K562 (cell line): Measurements from ENCODE around the gene NFAM1. TPM values are rescaled to one million over a fixed set of nuclear protein-coding genes. Genes with fewer than 3 reads are reported as not detected.

Experiments
- ATAC-seq: fragments of 200-7000 bp; cut with Tn5 transposase; 3 replicates; pipeline ENCODE4 v1.9.1; 2020; ENCODE audit warnings: moderate library complexity
- BruUV-seq: library from RNA; stranded (reverse); fragments of 400-500 nt; replicated peaks from 2 replicates; lab custom pipeline; 2021; lab: Mats Ljungman, UMichigan
- CTCF ChIA-PET: fragments of 300-600 bp; formaldehyde crosslinking; extraction: SDS; loops from one replicate; lab custom pipeline; 2021; ENCODE audit warnings: low intra/inter-chr PET ratio; lab: Yijun Ruan, JAX
- POLR2A ChIA-PET: fragments of 300-600, 350-650 bp; sonication (Branson Sonifier 250); formaldehyde crosslinking; extraction: SDS; loops from one replicate; lab custom pipeline; 2021; ENCODE audit warnings: antibody characterized with exemption, inconsistent platforms; lab: Yijun Ruan, JAX
- DNase-seq, 4 experiments: peaks; one replicate each; pipeline versions ENCODE4 v3.0.0 to v3.0.0-alpha.2; 2011 to 2018; ENCODE audit warnings: low spot score in 3 of 4, mixed read lengths in 3 of 4; ENCODE audit errors: extremely low read depth in 1 of 4
- FAIRE-seq: peaks from 2 replicates; lab custom pipeline; 2011; peaks lifted over from hg19 to GRCh38; lab: Jason Lieb, UNC
- H2AFZ ChIP-seq: 2 replicates; pipeline ENCODE4 v1.6.0; 2011; ENCODE audit warnings: low read depth, low read length, control low read depth, inconsistent platforms
- H3K27ac ChIP-seq: fragments of 200-600 bp; 3 replicates; pipeline ENCODE4 v1.8.0; 2011; ENCODE audit warnings: low read depth, mild to moderate bottlenecking, control low read depth, inconsistent platforms, low read length, moderate library complexity, mixed read lengths; ENCODE audit errors: extremely low read depth
- H3K27me3 ChIP-seq, 2 experiments: fragments of 300-600 bp in 1 of 2; 2 replicates in 1 of 2; 3 replicates in 1 of 2; pipeline versions ENCODE4 v1.6.0 to v1.8.0; 2011; ENCODE audit warnings: inconsistent platforms in 2 of 2, low read length in 2 of 2, mild to moderate bottlenecking in 1 of 2, mixed read lengths in 1 of 2, moderate library complexity in 1 of 2; ENCODE audit not compliant: control insufficient read depth in 2 of 2, insufficient read depth in 2 of 2
- H3K36me3 ChIP-seq: fragments of 300-600 bp; 3 replicates; pipeline ENCODE4 v1.8.0; 2011; ENCODE audit warnings: mild to moderate bottlenecking, low read length, inconsistent platforms; ENCODE audit not compliant: control insufficient read depth, insufficient read depth
- H3K4me1 ChIP-seq, 2 experiments: fragments of 200-600 bp in 1 of 2; replicated peaks in 1 of 2; 2 replicates in 1 of 2; 3 replicates in 1 of 2; pipeline versions ENCODE4 v1.5.1 to v1.8.0; 2011; ENCODE audit warnings: inconsistent platforms in 2 of 2, low read length in 2 of 2, mild to moderate bottlenecking in 1 of 2, mixed read lengths in 1 of 2, moderate library complexity in 1 of 2; ENCODE audit not compliant: control insufficient read depth in 2 of 2, insufficient read depth in 2 of 2
- H3K4me2 ChIP-seq: 2 replicates; pipeline ENCODE4 v1.6.1; 2011; ENCODE audit warnings: low read length, control low read depth, inconsistent platforms, mixed read lengths; ENCODE audit not compliant: insufficient read depth
- H3K4me3 ChIP-seq: fragments of 200-600 bp; sonication (generic), shearing (Covaris generic); 2 replicates; pipeline ENCODE4 v1.5.1; 2016; ENCODE audit warnings: control low read depth, inconsistent platforms
- H3K79me2 ChIP-seq: fragments of 200-600 bp; 3 replicates; pipeline ENCODE4 v1.8.0; 2011; ENCODE audit warnings: low read length, inconsistent platforms; ENCODE audit not compliant: control insufficient read depth, insufficient read depth
- H3K9ac ChIP-seq, 2 experiments: 2 replicates each; pipeline versions ENCODE4 v1.6.0 to v1.6.1; 2011; ENCODE audit warnings: low read depth in 2 of 2, low read length in 2 of 2, control low read depth in 1 of 2, inconsistent platforms in 1 of 2, mild to moderate bottlenecking in 1 of 2, mixed read lengths in 1 of 2; ENCODE audit not compliant: insufficient read depth in 1 of 2
- H3K9me1 ChIP-seq: one replicate; pipeline ENCODE4 v1.6.0; 2011; ENCODE audit warnings: inconsistent platforms, mild to moderate bottlenecking, low read length, moderate library complexity; ENCODE audit not compliant: control insufficient read depth, insufficient read depth
- H3K9me3 ChIP-seq: replicated peaks from 2 replicates; pipeline ENCODE4 v1.5.1; 2011; ENCODE audit warnings: low read depth, low read length, inconsistent platforms; ENCODE audit not compliant: control insufficient read depth, insufficient read depth
- H4K20me1 ChIP-seq: replicated peaks from 2 replicates; pipeline ENCODE4 v1.6.1; 2011; ENCODE audit warnings: low read length, inconsistent platforms, mixed read lengths; ENCODE audit not compliant: control insufficient read depth, insufficient read depth
- CBX2 ChIP-seq: fragments of 200-600 bp; sonication (generic); IDR thresholded peaks from one replicate; pipeline ENCODE4 v1.6.1; 2012; ENCODE audit warnings: mild to moderate bottlenecking, low read length, inconsistent platforms; ENCODE audit not compliant: insufficient read depth, poor library complexity, severe bottlenecking
- SMAD4 ChIP-seq: fragments of 250-450 bp; sonication (Bioruptor Pico); conservative IDR thresholded peaks from 2 replicates; pipeline ENCODE4 v1.8.0; 2021; ENCODE audit warnings: inconsistent platforms, mild to moderate bottlenecking, moderate library complexity
- SMARCE1 ChIP-seq: fragments of 450-650 bp; IDR thresholded peaks from 2 replicates; pipeline ENCODE4 v1.7.1; 2016; ENCODE audit warnings: mild to moderate bottlenecking
- SNRNP70 ChIP-seq: fragments of 200-400 bp; formaldehyde crosslinking; optimal IDR thresholded peaks from 2 replicates; pipeline ENCODE3; 2017; ENCODE audit warnings: low read depth, low read length
- ZNF277 ChIP-seq: fragments of 250-450 bp; sonication (Bioruptor Pico); IDR thresholded peaks from 2 replicates; pipeline ENCODE4 v1.8.0; 2022; ENCODE audit warnings: inconsistent platforms, mild to moderate bottlenecking, moderate library complexity, borderline replicate concordance
- ZNF324 ChIP-seq: fragments of 250-450 bp; sonication (Bioruptor Pico); IDR thresholded peaks from 2 replicates; pipeline ENCODE4 v1.4.0; 2020; ENCODE audit warnings: mild to moderate bottlenecking
- ZNF778 ChIP-seq: fragments of 450-650 bp; formaldehyde crosslinking; IDR thresholded peaks from 2 replicates; pipeline ENCODE4 v1.4.0; 2020; ENCODE audit warnings: mild to moderate bottlenecking, moderate library complexity
- ZNF785 ChIP-seq: fragments of 250-450 bp; sonication (Bioruptor Pico); IDR thresholded peaks from 2 replicates; pipeline ENCODE4 v1.4.0; 2020; ENCODE audit warnings: mild to moderate bottlenecking
- WGBS: fragments of 100-300 bp; shearing (Covaris generic); methylation state at CpG from one replicate; pipeline ENCODE4 v1.1.6; 2016; ENCODE audit warnings: low coverage, mixed read lengths; ENCODE audit not compliant: insufficient coverage; ENCODE audit errors: missing lambda C conversion rate; 5-methylcytosine and 5-hydroxymethylcytosine counted together
- in situ Hi-C: fragments of 300-500 bp; cut with MboI; formaldehyde crosslinking; loops from 4 replicates; pipeline ENCODE4 v1.15.0; 2018; ENCODE audit warnings: inconsistent platforms, mixed read lengths
- intact Hi-C: fragments of 100-400 bp; cut with micrococcal nuclease; formaldehyde crosslinking; loops from 2 replicates; pipeline ENCODE4 v1.14.2; 2022
- polyA plus RNA-seq, 8 experiments: library from polyadenylated mRNA; depleted of rRNA in 4 of 8; stranded (reverse) in 5 of 8; unstranded in 3 of 8; fragments of >200 nt; fragmentation: Nextera tagmentation in 2 of 8; fragmentation: Illumina TruSeq in 1 of 8; extraction: Ambion mirVana in 2 of 8; extraction: Trizol in 1 of 8; gene quantifications; 2 replicates each; pipeline versions ENCODE4 v1.2.1 to v1.2.3, GENCODE V29; 2011 to 2014; ENCODE audit warnings: inconsistent platforms in 1 of 8, missing spikeins in 1 of 8
- total RNA-seq, 7 experiments: library from RNA; depleted of rRNA in 6 of 7; stranded (reverse); fragments of >200 nt in 6 of 7; fragmentation: Illumina TruSeq in 2 of 7; extraction: Trizol in 2 of 7; gene quantifications; 2 replicates each; pipeline versions ENCODE4 v1.2.1 to v1.2.3, GENCODE V29; 2011 to 2021; ENCODE audit warnings: low replicate concordance in 1 of 7

Gene NFAM1
- total and polyA plus RNA-seq, 9 of the 15 experiments (the other 6 are each of a cell fraction or from before 2014, with no cell fraction given) = 0.01 to 0.18 (median 0.03) TPM; not detected in 5

- WGBS = 43% methylated on average over 15 of the region's 16 CpGs
These were observed 52.2 kb downstream of the NFAM1 start for GRCh38 chr22:42379966-42380537.

More at GRCh38 chr22:42379966-42380537, 52.2 kb downstream of the NFAM1 start:
- H3K27ac ChIP-seq = no peak overlapping the region
- peaks cover 0 to 16% of the 10 kb centered on the region in 2 experiments; a peak in 4 of 5 replicates for H3K4me1 ChIP-seq
- intact Hi-C loops = loop anchor here (10.0 kb wide), 1 partner anchor 55 kb away; the partner anchor contains the start of gene NFAM1
- no peak overlapping the region for H3K9ac ChIP-seq
- no peaks in the 10 kb centered on the region for H3K9me1 ChIP-seq
- no peaks in the 10 kb centered on the region for H3K79me2 ChIP-seq
- H2AFZ ChIP-seq = no peak overlapping the region
- no peaks in the 10 kb centered on the region for H3K27me3 ChIP-seq
- no peaks in the 10 kb centered on the region for H3K9me3 ChIP-seq
- no TSS peak for BruUV-seq
- no peak overlapping the region for H3K4me2 ChIP-seq
- DNase-seq = no peak
- ChIA-PET POLR2A (interaction anchor here (0.6 kb wide), 1 partner anchor 21 kb away, joined by 3 read pairs; no protein-coding TSS in a partner anchor), CTCF (no interaction called here)
- H3K36me3 ChIP-seq = no peaks in the 10 kb centered on the region
- no peak overlapping the region for H3K4me3 ChIP-seq
- no peak for FAIRE-seq
- in situ Hi-C loops = no loop called here
- no peaks in the 10 kb centered on the region for H4K20me1 ChIP-seq
- no peak for ATAC-seq
- no peak for TF ChIP-seq SMARCE1
- no peak for TF ChIP-seq ZNF778
- TF ChIP-seq SNRNP70 = no peak
- no peak for TF ChIP-seq SMAD4 (CRISPR knock-in tag)
- TF ChIP-seq ZNF324 = no peak
- no peak for TF ChIP-seq ZNF785 (CRISPR knock-in tag)
- no peak for TF ChIP-seq ZNF277
- TF ChIP-seq CBX2 = no peak
